Endothelial cell of umbilical vein (primary cell): ENCODE measurements around the gene SYNGR4. TPM values are rescaled to one million over a fixed set of nuclear protein-coding genes. Genes with fewer than 3 reads are reported as not detected.

Experiments
- BruUV-seq: library from RNA; stranded (reverse); fragments of 400-500 nt; replicated peaks from 2 replicates; lab custom pipeline; 2021; lab: Mats Ljungman, UMichigan
- CTCF ChIA-PET: fragments of 300-600, 350-600 bp; sonication (Branson Sonifier 250); formaldehyde crosslinking; loops from one replicate; lab custom pipeline; 2021; ENCODE audit warnings: antibody characterized with exemption, inconsistent platforms; lab: Charles Lee
- POLR2A ChIA-PET: fragments of 300-600, 350-600 bp; sonication (Branson Sonifier 250); formaldehyde crosslinking; loops from one replicate; lab custom pipeline; 2021; ENCODE audit warnings: antibody characterized with exemption, inconsistent platforms; lab: Charles Lee
- DNase-seq: peaks from one replicate; pipeline ENCODE4 v3.0.0-alpha.2; 2011; ENCODE audit warnings: low read depth, low spot score
- FAIRE-seq: peaks from 2 replicates; lab custom pipeline; 2011; peaks lifted over from hg19 to GRCh38; lab: Jason Lieb, UNC
- H2AFZ ChIP-seq: 2 replicates; pipeline ENCODE4 v1.6.0; 2012; ENCODE audit warnings: low read depth, low read length, control low read depth, inconsistent platforms
- H3K27ac ChIP-seq: 2 replicates; pipeline ENCODE4 v1.5.1; 2011; ENCODE audit warnings: low read depth, mild to moderate bottlenecking, control low read depth, low read length, moderate library complexity; ENCODE audit not compliant: insufficient read depth
- H3K27me3 ChIP-seq, 2 experiments: 2 replicates each; pipeline versions ENCODE4 v1.6.0 to v1.6.1; 2011; ENCODE audit warnings: low read length in 2 of 2, mixed read lengths in 1 of 2; ENCODE audit not compliant: control insufficient read depth in 2 of 2, insufficient read depth in 2 of 2
- H3K36me3 ChIP-seq, 2 experiments: 2 replicates in 1 of 2; 3 replicates in 1 of 2; pipeline ENCODE4 v1.5.1; 2011; ENCODE audit warnings: low read length in 2 of 2, mild to moderate bottlenecking in 1 of 2, moderate library complexity in 1 of 2; ENCODE audit not compliant: control insufficient read depth in 2 of 2, insufficient read depth in 2 of 2; ENCODE audit errors: extremely low read depth in 1 of 2
- H3K4me1 ChIP-seq: 3 replicates; pipeline ENCODE4 v1.5.1; 2011; ENCODE audit warnings: mild to moderate bottlenecking, low read length; ENCODE audit not compliant: control insufficient read depth, insufficient read depth; ENCODE audit errors: extremely low read depth
- H3K4me2 ChIP-seq: 2 replicates; pipeline ENCODE4 v1.6.1; 2011; ENCODE audit warnings: low read length, control low read depth, mixed read lengths; ENCODE audit not compliant: insufficient read depth
- H3K4me3 ChIP-seq, 3 experiments: fragments of 200-600 bp in 1 of 3; sonication (generic), shearing (Covaris generic) in 1 of 3; replicated peaks in 1 of 3; 2 replicates each; pipeline ENCODE4 v1.5.1; 2011 to 2016; ENCODE audit warnings: control low read depth in 3 of 3, low read length in 3 of 3, mild to moderate bottlenecking in 2 of 3, inconsistent platforms in 1 of 3, low read depth in 1 of 3, moderate library complexity in 1 of 3; ENCODE audit not compliant: insufficient read depth in 1 of 3
- H3K79me2 ChIP-seq: 2 replicates; pipeline ENCODE4 v1.6.0; 2012; ENCODE audit warnings: low read length, inconsistent platforms; ENCODE audit not compliant: control insufficient read depth, insufficient read depth
- H3K9ac ChIP-seq: replicated peaks from 2 replicates; pipeline ENCODE3; 2011; ENCODE audit warnings: low read length, control low read depth; ENCODE audit not compliant: insufficient read depth; ENCODE audit errors: extremely low read depth
- H3K9me1 ChIP-seq: replicated peaks from 3 replicates; pipeline ENCODE4 v1.6.0; 2011; ENCODE audit warnings: mild to moderate bottlenecking, low read length; ENCODE audit not compliant: control insufficient read depth, insufficient read depth; ENCODE audit errors: extremely low read depth
- H3K9me3 ChIP-seq: replicated peaks from 2 replicates; pipeline ENCODE4 v1.5.1; 2012; ENCODE audit warnings: low read length, inconsistent platforms; ENCODE audit not compliant: control insufficient read depth, insufficient read depth
- H4K20me1 ChIP-seq: replicated peaks from 2 replicates; pipeline ENCODE3; 2011; ENCODE audit warnings: mild to moderate bottlenecking, low read length; ENCODE audit not compliant: control insufficient read depth, insufficient read depth; ENCODE audit errors: extremely low read depth
- EZH2 ChIP-seq: IDR thresholded peaks from 2 replicates; pipeline ENCODE4 v1.6.1; 2012; ENCODE audit warnings: borderline replicate concordance, low read depth, mild to moderate bottlenecking, moderate library complexity, low read length, inconsistent platforms; ENCODE audit not compliant: severe bottlenecking
- FOS ChIP-seq: IDR thresholded peaks from 2 replicates; pipeline ENCODE4 v1.6.1; 2011; ENCODE audit warnings: mild to moderate bottlenecking, low read length, moderate library complexity, borderline replicate concordance; ENCODE audit not compliant: insufficient read depth
- GATA2 ChIP-seq: IDR thresholded peaks from 2 replicates; pipeline ENCODE4 v1.7.0; 2011; ENCODE audit warnings: low read depth, mild to moderate bottlenecking, moderate library complexity, mixed read lengths, low read length; ENCODE audit not compliant: insufficient read length, insufficient read depth
- JUN ChIP-seq: IDR thresholded peaks from 2 replicates; pipeline ENCODE4 v1.6.1; 2011; ENCODE audit warnings: borderline replicate concordance, low read depth; ENCODE audit not compliant: insufficient read length, insufficient read depth
- MYC ChIP-seq: IDR thresholded peaks from one replicate; pipeline ENCODE4 v1.6.1; 2011; ENCODE audit warnings: mild to moderate bottlenecking, low read depth, low read length
- POLR2A ChIP-seq: IDR thresholded peaks from 2 replicates; pipeline ENCODE4 v1.6.1; 2012; ENCODE audit warnings: low read depth, mild to moderate bottlenecking, control low read depth, low read length
- POLR2AphosphoS5 ChIP-seq: IDR thresholded peaks from 2 replicates; pipeline ENCODE4 v1.6.1; 2012; ENCODE audit warnings: low read depth, mild to moderate bottlenecking, control low read depth, low read length, moderate library complexity; ENCODE audit not compliant: insufficient read depth
- dilution Hi-C: fragments of 300-500 bp; cut with MboI; formaldehyde crosslinking; loops from one replicate; pipeline ENCODE4 v1.15.0; 2019; ENCODE audit warnings: low sequenced_read_pairs; ENCODE audit not compliant: extremely low pct_ligation_motif_present
- intact Hi-C: fragments of 100-400 bp; cut with micrococcal nuclease; formaldehyde crosslinking; loops from one replicate; pipeline ENCODE4 v1.10.0; 2022
- polyA plus RNA-seq, 4 experiments: library from polyadenylated mRNA; depleted of rRNA in 3 of 4; stranded (reverse) in 3 of 4; unstranded in 1 of 4; fragments of >200 nt; gene quantifications; 2 replicates each; pipeline versions ENCODE4 v1.2.1 to v1.2.3, GENCODE V29; 2011 to 2012; ENCODE audit warnings: missing spikeins in 1 of 4
- total RNA-seq: library from RNA; stranded (reverse); gene quantifications from 2 replicates; pipeline ENCODE4 v1.2.3, GENCODE V29; 2021
- TF ChIP-seq, protein P1 (sequence below): IDR thresholded peaks from 2 replicates; pipeline ENCODE4 v1.6.1; 2011; ENCODE audit not compliant: insufficient read depth, insufficient read length
- TF ChIP-seq, protein P2 (sequence below), 2 donors: IDR thresholded peaks; 1 replicate in 1 of 2; 2 replicates in 1 of 2; pipeline ENCODE4 v1.5.1; 2011; ENCODE audit warnings: low read length in 2 of 2, mild to moderate bottlenecking in 2 of 2, moderate library complexity in 2 of 2, control low read depth in 1 of 2, inconsistent platforms in 1 of 2, low read depth in 1 of 2; ENCODE audit not compliant: insufficient read depth in 1 of 2; ENCODE audit errors: extremely low read depth in 1 of 2

Gene SYNGR4
- total and polyA plus RNA-seq, 2 donors (not counting 3 experiments of a cell fraction or from before 2014, with no cell fraction given): not detected

DNA sequence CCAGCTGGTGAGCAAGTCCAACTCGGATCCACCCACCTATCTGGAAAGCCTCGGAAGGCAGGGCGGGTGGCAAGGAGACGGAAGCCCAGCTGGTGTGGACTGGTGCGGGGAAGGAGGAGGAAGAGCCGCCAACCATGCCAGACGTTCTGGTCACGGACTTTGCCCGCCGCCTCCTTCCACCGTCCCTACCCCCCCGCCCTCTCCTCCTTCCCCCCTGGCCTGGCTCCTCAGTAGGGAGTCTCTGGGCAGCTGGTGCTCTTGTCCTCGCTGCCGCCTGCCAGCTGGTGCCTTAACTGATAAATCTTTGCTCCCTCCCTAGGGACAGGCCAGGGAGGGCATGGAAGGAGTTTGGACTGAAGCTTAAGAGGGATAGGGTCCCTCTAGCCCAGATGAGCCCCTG lies 4.8 kb downstream of the SYNGR4 start:
- no peak overlapping the region for H2AFZ ChIP-seq
- dilution Hi-C loops: no loop called here
- H4K20me1 ChIP-seq: no peaks in the 10 kb centered on the region
- no peaks in the 10 kb centered on the region for H3K9me1 ChIP-seq
- no peaks in the 10 kb centered on the region for H3K27me3 ChIP-seq
- POLR2A ChIA-PET: no interaction called here
- no peaks in the 10 kb centered on the region for H3K9me3 ChIP-seq
- DNase-seq (no peak), FAIRE-seq (no peak)
- H3K36me3 ChIP-seq: no peaks in the 10 kb centered on the region
- intact Hi-C loops: no loop called here
- H3K4me2 ChIP-seq: no peak overlapping the region
- no peak overlapping the region for H3K27ac ChIP-seq
- H3K9ac ChIP-seq: no peak overlapping the region
- CTCF ChIA-PET: interaction anchor here (0.6 kb wide), 1 partner anchor 49 kb away, joined by 3 read pairs; no protein-coding TSS in a partner anchor
- no peaks in the 10 kb centered on the region for H3K79me2 ChIP-seq
- no TSS peak for BruUV-seq
- peaks cover 3% of the 10 kb centered on the region for H3K4me1 ChIP-seq
- TF ChIP-seq, protein P1, sequence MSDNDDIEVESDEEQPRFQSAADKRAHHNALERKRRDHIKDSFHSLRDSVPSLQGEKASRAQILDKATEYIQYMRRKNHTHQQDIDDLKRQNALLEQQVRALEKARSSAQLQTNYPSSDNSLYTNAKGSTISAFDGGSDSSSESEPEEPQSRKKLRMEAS: no peak
- no peak for TF ChIP-seq GATA2
- H3K4me3 ChIP-seq: no peak overlapping the region

GRCh38 chr19:48370955-48371354 lies 6.8 kb downstream of the SYNGR4 start:
- intact Hi-C loops (no loop called here), dilution Hi-C loops (no loop called here)
- FAIRE-seq (no peak), DNase-seq (no peak)
- ChIA-PET POLR2A (no interaction called here), CTCF (interaction anchor here (1.2 to 1.4 kb wide), 2 partner anchors 20 kb away, joined by 3 to 4 read pairs; partner anchors contain the start of gene KDELR1)
- Histone ChIP-seq H3K4me2 (no peak overlapping the region), H3K4me1 (no peaks in the 10 kb centered on the region), H3K79me2 (no peaks in the 10 kb centered on the region), H4K20me1 (no peaks in the 10 kb centered on the region), H3K4me3 (no peak overlapping the region), H3K9me1 (no peaks in the 10 kb centered on the region), H3K27me3 (no peaks in the 10 kb centered on the region), H2AFZ (no peak overlapping the region), H3K36me3 (no peaks in the 10 kb centered on the region), H3K27ac (no peak overlapping the region), H3K9ac (no peak overlapping the region), H3K9me3 (no peaks in the 10 kb centered on the region)
- no TSS peak for BruUV-seq
- TF ChIP-seq FOS: no peak
- TF ChIP-seq MYC: no peak
- TF ChIP-seq JUN: no peak
- TF ChIP-seq, protein P1: no peak
- TF ChIP-seq, protein P2, sequence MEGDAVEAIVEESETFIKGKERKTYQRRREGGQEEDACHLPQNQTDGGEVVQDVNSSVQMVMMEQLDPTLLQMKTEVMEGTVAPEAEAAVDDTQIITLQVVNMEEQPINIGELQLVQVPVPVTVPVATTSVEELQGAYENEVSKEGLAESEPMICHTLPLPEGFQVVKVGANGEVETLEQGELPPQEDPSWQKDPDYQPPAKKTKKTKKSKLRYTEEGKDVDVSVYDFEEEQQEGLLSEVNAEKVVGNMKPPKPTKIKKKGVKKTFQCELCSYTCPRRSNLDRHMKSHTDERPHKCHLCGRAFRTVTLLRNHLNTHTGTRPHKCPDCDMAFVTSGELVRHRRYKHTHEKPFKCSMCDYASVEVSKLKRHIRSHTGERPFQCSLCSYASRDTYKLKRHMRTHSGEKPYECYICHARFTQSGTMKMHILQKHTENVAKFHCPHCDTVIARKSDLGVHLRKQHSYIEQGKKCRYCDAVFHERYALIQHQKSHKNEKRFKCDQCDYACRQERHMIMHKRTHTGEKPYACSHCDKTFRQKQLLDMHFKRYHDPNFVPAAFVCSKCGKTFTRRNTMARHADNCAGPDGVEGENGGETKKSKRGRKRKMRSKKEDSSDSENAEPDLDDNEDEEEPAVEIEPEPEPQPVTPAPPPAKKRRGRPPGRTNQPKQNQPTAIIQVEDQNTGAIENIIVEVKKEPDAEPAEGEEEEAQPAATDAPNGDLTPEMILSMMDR (IDR thresholded peaks at IDR 0.05; ENCODE audit: extremely low read depth in 1 of 2, insufficient read depth in 1 of 2, low read depth in 1 of 2, low read length in 2 of 2): no peak
- TF ChIP-seq EZH2: no peak
- no peak for TF ChIP-seq GATA2
- TF ChIP-seq POLR2A: no peak
- no peak for TF ChIP-seq POLR2AphosphoS5
